Limb (tissue), 2 donors: Measurements from ENCODE around the gene DPP9.
"Not testable (repeated sequence)": the region's sequence is repeated elsewhere in the genome, so short reads cannot be mapped to it uniquely, and the experiment has no call there.

Experiments
- DNase-seq, 2 donors: peaks; one replicate each; pipeline ENCODE4 v3.0.0-alpha.2; 2016; ENCODE audit errors: extremely low spot score in 2 of 2

DPP9 gene

GRCh38 chr19:4688587-4688986, 35.1 kb downstream of the DPP9 start:
- DNase-seq = no peak

- no peak for DNase-seq
Measured at GRCh38 chr19:4687396-4687795, 36.2 kb downstream of the DPP9 start.

GRCh38 chr19:4686700-4687099, 36.9 kb downstream of the DPP9 start:
- DNase-seq = no peak

- no peak for DNase-seq
Measured at GRCh38 chr19:4684312-4685095, 39.1 kb downstream of the DPP9 start.

GRCh38 chr19:4682417-4683200, 41.0 kb downstream of the DPP9 start:
- DNase-seq = no peak

- not testable (repeated sequence) for DNase-seq
Measured at GRCh38 chr19:4680021-4680420, 43.6 kb downstream of the DPP9 start.

- DNase-seq = no peak
Measured at GRCh38 chr19:4678881-4679790, 44.5 kb downstream of the DPP9 start.

GRCh38 chr19:4676955-4677731, 46.5 kb downstream of the DPP9 start:
- no peak for DNase-seq

- no peak for DNase-seq
Measured at GRCh38 chr19:4675346-4675745, 48.3 kb downstream of the DPP9 start.

GRCh38 chr19:4673726-4674125, 49.9 kb downstream of the DPP9 start:
- no peak for DNase-seq

GRCh38 chr19:4673216-4673615, 50.4 kb downstream of the DPP9 start:
- no peak for DNase-seq

- no peak for DNase-seq
Measured at GRCh38 chr19:4671185-4671851, 52.3 kb downstream of the DPP9 start.

GRCh38 chr19:4669723-4670480, 53.7 kb downstream of the DPP9 start, which contains the start of gene MYDGF:
Gene MYDGF (minus strand): TSS chr19:4670342. CDS start chr19:4670334, 8 bp downstream.
- DNase-seq = peak; percentile 92 to 95

GRCh38 chr19:4664642-4665041, 59.0 kb downstream of the DPP9 start:
- no peak for DNase-seq

GRCh38 chr19:4662812-4663211, 60.8 kb downstream of the DPP9 start:
- no peak for DNase-seq

GRCh38 chr19:4662020-4662695, 61.5 kb downstream of the DPP9 start:
- DNase-seq = no peak

- DNase-seq = no peak
Measured at GRCh38 chr19:4660993-4661392, 62.6 kb downstream of the DPP9 start.

- DNase-seq = no peak
Measured at GRCh38 chr19:4660181-4660791, 63.4 kb downstream of the DPP9 start.

- no peak for DNase-seq
Measured at GRCh38 chr19:4657835-4658234, 65.8 kb downstream of the DPP9 start.
